Liver (tissue), 9 donors: Measurements from ENCODE around the gene TBC1D1. TPM values are rescaled to one million over a fixed set of nuclear protein-coding genes. Genes with fewer than 3 reads are reported as not detected.

Experiments used
- DNase-seq: peaks from one replicate; pipeline ENCODE4 v3.0.0-alpha.2; 2017; ENCODE audit warnings: low spot score
- H3K27ac ChIP-seq, 2 donors: one replicate each; pipeline ENCODE4 v1.7.0; 2013; ENCODE audit warnings: inconsistent platforms in 2 of 2, low read length in 2 of 2, control low read depth in 1 of 2, low read depth in 1 of 2, mild to moderate bottlenecking in 1 of 2
- H3K27me3 ChIP-seq, 4 donors: one replicate each; pipeline versions ENCODE4 v1.6.1 to v1.7.0; 2013; ENCODE audit warnings: low read length in 3 of 4, inconsistent platforms in 1 of 4, mild to moderate bottlenecking in 1 of 4, moderate library complexity in 1 of 4; ENCODE audit not compliant: control insufficient read depth in 4 of 4, insufficient read depth in 4 of 4
- H3K36me3 ChIP-seq, 4 donors: one replicate each; pipeline versions ENCODE4 v1.6.1 to v1.7.0; 2013; ENCODE audit warnings: low read length in 3 of 4, mild to moderate bottlenecking in 3 of 4, low read depth in 1 of 4, moderate library complexity in 1 of 4; ENCODE audit not compliant: control insufficient read depth in 4 of 4, insufficient read depth in 3 of 4
- H3K4me1 ChIP-seq, 4 donors: one replicate each; pipeline versions ENCODE4 v1.6.1 to v1.7.0; 2013; ENCODE audit warnings: low read length in 3 of 4, mild to moderate bottlenecking in 3 of 4, moderate library complexity in 1 of 4; ENCODE audit not compliant: control insufficient read depth in 4 of 4, insufficient read depth in 4 of 4
- H3K4me3 ChIP-seq, 3 donors: one replicate each; pipeline versions ENCODE4 v1.6.1 to v1.7.0; 2013; ENCODE audit warnings: low read length in 3 of 3, control low read depth in 1 of 3, low read depth in 1 of 3, mild to moderate bottlenecking in 1 of 3
- H3K9ac ChIP-seq, 2 donors: one replicate each; pipeline ENCODE4 v1.7.0; 2013; ENCODE audit warnings: low read length in 2 of 2, mild to moderate bottlenecking in 2 of 2, moderate library complexity in 2 of 2, control low read depth in 1 of 2, low read depth in 1 of 2
- H3K9me3 ChIP-seq, 4 donors: one replicate each; pipeline versions ENCODE4 v1.6.1 to v1.7.0; 2013; ENCODE audit warnings: low read length in 3 of 4; ENCODE audit not compliant: control insufficient read depth in 4 of 4
- FOXA2 ChIP-seq: IDR thresholded peaks from 2 replicates; pipeline ENCODE4 v1.6.1; 2016; ENCODE audit warnings: antibody characterized with exemption
- HNF4G ChIP-seq: IDR thresholded peaks from 2 replicates; pipeline ENCODE4 v1.6.1; 2016; ENCODE audit warnings: antibody characterized with exemption
- JUND ChIP-seq, 2 donors: IDR thresholded peaks; 2 replicates each; pipeline ENCODE4 v1.6.1; 2016; ENCODE audit warnings: antibody characterized with exemption in 2 of 2
- NR2F2 ChIP-seq: IDR thresholded peaks from 2 replicates; pipeline ENCODE4 v1.6.1; 2016; ENCODE audit warnings: antibody characterized with exemption
- SP1 ChIP-seq: IDR thresholded peaks from 2 replicates; pipeline ENCODE4 v1.6.1; 2018; ENCODE audit warnings: antibody characterized with exemption, mild to moderate bottlenecking
- TAF1 ChIP-seq: conservative IDR thresholded peaks from 2 replicates; pipeline ENCODE4 v1.6.1; 2016; ENCODE audit warnings: antibody characterized with exemption, mild to moderate bottlenecking
- YY1 ChIP-seq: IDR thresholded peaks from 2 replicates; pipeline ENCODE4 v1.6.1; 2016; ENCODE audit warnings: antibody characterized with exemption, mild to moderate bottlenecking
- WGBS: extraction: QIAGEN DNeasy Blood & Tissue Kit; methylation state at CpG from one replicate; pipeline ENCODE4 v1.1.7; 2013; 5-methylcytosine and 5-hydroxymethylcytosine counted together
- polyA plus RNA-seq, 2 donors: library from polyadenylated mRNA; stranded (reverse) in 1 of 2; unstranded in 1 of 2; fragments of 200-250 nt in 1 of 2; fragments of >200 nt in 1 of 2; fragmentation: Nextera tagmentation in 1 of 2; extraction: Ambion mirVana in 1 of 2; gene quantifications; one replicate each; pipeline versions ENCODE4 v1.2.1 to v1.2.3, GENCODE V29; 2013 to 2015
- total RNA-seq, 2 donors: library from RNA; depleted of rRNA; stranded (reverse); fragments of >200 nt; gene quantifications; one replicate each; pipeline ENCODE4 v1.2.3, GENCODE V29; 2014
- TF ChIP-seq, protein P1 (sequence below): IDR thresholded peaks from 2 replicates; pipeline ENCODE4 v1.6.1; 2016; ENCODE audit warnings: antibody characterized with exemption
- TF ChIP-seq, protein P2 (sequence below): fragments of 150-350 bp; IDR thresholded peaks from 2 replicates; pipeline ENCODE4 v1.5.1; 2017; ENCODE audit warnings: improper control_type of control experiment, low read depth, low read length; ENCODE audit not compliant: missing input control
- TF ChIP-seq, protein P3 (sequence below): IDR thresholded peaks from 2 replicates; pipeline ENCODE4 v1.6.1; 2016; ENCODE audit warnings: antibody characterized with exemption
- donor health status: healthy.
- donor health status: healthy.
- donor health status: healthy.
- donor health status: healthy.
- donor health status: healthy.

The TBC1D1 gene
- total and polyA plus RNA-seq, 4 donors: 15.6 to 41.4 (median 20.9) TPM

- peaks cover 4 to 17% (median 12%) of the 10 kb centered on the region in 4 donors for H3K4me1 ChIP-seq
- no peak overlapping the region for H3K9ac ChIP-seq
These were observed 18.6 kb downstream of the TBC1D1 start for GRCh38 chr4:37909332-37910090.

DNA sequence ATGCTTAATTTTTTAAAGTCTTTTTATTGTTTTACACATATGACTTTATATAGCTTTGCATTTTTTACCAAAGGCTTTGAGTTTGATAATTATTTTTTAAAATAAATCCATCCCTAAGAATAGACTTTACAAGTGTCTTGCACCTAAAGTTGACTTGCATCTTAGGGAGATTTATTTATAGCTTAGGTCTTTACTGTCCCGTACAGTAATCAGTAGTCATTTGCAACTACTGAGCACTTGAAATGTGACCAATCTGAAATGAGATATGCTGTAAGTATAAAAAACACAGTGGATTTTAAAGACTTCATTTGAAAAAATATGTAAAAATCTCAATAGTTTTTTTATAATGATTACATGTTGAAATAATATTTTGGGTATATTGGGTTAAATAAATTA, 19.2 kb downstream of the TBC1D1 start:
- peaks cover 4 to 12% (median 8%) of the 10 kb centered on the region in 4 donors for H3K4me1 ChIP-seq
- H3K9ac ChIP-seq: no peak overlapping the region
- H3K27me3 ChIP-seq: no peaks in the 10 kb centered on the region
- H3K27ac ChIP-seq: no peak overlapping the region
- H3K4me3 ChIP-seq: no peak overlapping the region
- TF ChIP-seq JUND (IDR thresholded peaks at IDR 0.05): no peak
- TF ChIP-seq, protein P1, sequence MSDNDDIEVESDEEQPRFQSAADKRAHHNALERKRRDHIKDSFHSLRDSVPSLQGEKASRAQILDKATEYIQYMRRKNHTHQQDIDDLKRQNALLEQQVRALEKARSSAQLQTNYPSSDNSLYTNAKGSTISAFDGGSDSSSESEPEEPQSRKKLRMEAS: no peak
- TF ChIP-seq NR2F2: no peak
- TF ChIP-seq, protein P2, sequence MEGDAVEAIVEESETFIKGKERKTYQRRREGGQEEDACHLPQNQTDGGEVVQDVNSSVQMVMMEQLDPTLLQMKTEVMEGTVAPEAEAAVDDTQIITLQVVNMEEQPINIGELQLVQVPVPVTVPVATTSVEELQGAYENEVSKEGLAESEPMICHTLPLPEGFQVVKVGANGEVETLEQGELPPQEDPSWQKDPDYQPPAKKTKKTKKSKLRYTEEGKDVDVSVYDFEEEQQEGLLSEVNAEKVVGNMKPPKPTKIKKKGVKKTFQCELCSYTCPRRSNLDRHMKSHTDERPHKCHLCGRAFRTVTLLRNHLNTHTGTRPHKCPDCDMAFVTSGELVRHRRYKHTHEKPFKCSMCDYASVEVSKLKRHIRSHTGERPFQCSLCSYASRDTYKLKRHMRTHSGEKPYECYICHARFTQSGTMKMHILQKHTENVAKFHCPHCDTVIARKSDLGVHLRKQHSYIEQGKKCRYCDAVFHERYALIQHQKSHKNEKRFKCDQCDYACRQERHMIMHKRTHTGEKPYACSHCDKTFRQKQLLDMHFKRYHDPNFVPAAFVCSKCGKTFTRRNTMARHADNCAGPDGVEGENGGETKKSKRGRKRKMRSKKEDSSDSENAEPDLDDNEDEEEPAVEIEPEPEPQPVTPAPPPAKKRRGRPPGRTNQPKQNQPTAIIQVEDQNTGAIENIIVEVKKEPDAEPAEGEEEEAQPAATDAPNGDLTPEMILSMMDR: no peak
- DNase-seq: no peak
- H3K9me3 ChIP-seq: no peaks in the 10 kb centered on the region
- H3K36me3 ChIP-seq: peaks cover 0 to 2% (median 0%) of the 10 kb centered on the region in 4 donors
- 91% methylated on average over 1 of the region's 1 CpG for WGBS

More at GRCh38 chr4:37909332-37910090, 18.6 kb downstream of the TBC1D1 start:
- WGBS: 94% methylated on average over 8 of the region's 8 CpGs
- Histone ChIP-seq H3K9me3 (no peaks in the 10 kb centered on the region), H3K27me3 (no peaks in the 10 kb centered on the region), H3K27ac (no peak overlapping the region), H3K36me3 (peaks cover 0 to 2% (median 0%) of the 10 kb centered on the region in 4 donors), H3K4me3 (no peak overlapping the region)
- TF ChIP-seq, protein P3, sequence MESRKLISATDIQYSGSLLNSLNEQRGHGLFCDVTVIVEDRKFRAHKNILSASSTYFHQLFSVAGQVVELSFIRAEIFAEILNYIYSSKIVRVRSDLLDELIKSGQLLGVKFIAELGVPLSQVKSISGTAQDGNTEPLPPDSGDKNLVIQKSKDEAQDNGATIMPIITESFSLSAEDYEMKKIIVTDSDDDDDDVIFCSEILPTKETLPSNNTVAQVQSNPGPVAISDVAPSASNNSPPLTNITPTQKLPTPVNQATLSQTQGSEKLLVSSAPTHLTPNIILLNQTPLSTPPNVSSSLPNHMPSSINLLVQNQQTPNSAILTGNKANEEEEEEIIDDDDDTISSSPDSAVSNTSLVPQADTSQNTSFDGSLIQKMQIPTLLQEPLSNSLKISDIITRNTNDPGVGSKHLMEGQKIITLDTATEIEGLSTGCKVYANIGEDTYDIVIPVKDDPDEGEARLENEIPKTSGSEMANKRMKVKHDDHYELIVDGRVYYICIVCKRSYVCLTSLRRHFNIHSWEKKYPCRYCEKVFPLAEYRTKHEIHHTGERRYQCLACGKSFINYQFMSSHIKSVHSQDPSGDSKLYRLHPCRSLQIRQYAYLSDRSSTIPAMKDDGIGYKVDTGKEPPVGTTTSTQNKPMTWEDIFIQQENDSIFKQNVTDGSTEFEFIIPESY: no peak
- TF ChIP-seq YY1 (no peak), FOXA2 (no peak), HNF4G (no peak), SP1 (no peak), TAF1 (no peak), NR2F2 (no peak)
- TF ChIP-seq, protein P2: no peak
- no peak for DNase-seq

GRCh38 chr4:37914539-37914938, 23.7 kb downstream of the TBC1D1 start:
- DNase-seq: no peak
- TF ChIP-seq, protein P2: no peak
- H3K4me1 ChIP-seq: no peaks in the 10 kb centered on the region
- 74% methylated on average over 3 of the region's 3 CpGs for WGBS
- no peaks in the 10 kb centered on the region for H3K36me3 ChIP-seq
- no peak overlapping the region for H3K9ac ChIP-seq
- H3K9me3 ChIP-seq: no peaks in the 10 kb centered on the region
- H3K27ac ChIP-seq: no peak overlapping the region
- H3K4me3 ChIP-seq: no peak overlapping the region
- no peaks in the 10 kb centered on the region for H3K27me3 ChIP-seq
